DND-41 (cell line): ENCODE results near the gene RICTOR.

Source experiments
- EZH2 ChIP-seq: IDR thresholded peaks from 3 replicates; pipeline ENCODE4 v1.6.1; 2012; ENCODE audit warnings: borderline replicate concordance, low read depth, mild to moderate bottlenecking, moderate library complexity, low read length, inconsistent platforms; ENCODE audit not compliant: severe bottlenecking
- TF ChIP-seq, protein P1 (sequence below): IDR thresholded peaks from 2 replicates; pipeline ENCODE4 v1.5.1; 2012; ENCODE audit warnings: borderline replicate concordance, low read length, moderate library complexity, mild to moderate bottlenecking; ENCODE audit not compliant: poor library complexity, severe bottlenecking; ENCODE audit errors: extremely low read depth

DNA sequence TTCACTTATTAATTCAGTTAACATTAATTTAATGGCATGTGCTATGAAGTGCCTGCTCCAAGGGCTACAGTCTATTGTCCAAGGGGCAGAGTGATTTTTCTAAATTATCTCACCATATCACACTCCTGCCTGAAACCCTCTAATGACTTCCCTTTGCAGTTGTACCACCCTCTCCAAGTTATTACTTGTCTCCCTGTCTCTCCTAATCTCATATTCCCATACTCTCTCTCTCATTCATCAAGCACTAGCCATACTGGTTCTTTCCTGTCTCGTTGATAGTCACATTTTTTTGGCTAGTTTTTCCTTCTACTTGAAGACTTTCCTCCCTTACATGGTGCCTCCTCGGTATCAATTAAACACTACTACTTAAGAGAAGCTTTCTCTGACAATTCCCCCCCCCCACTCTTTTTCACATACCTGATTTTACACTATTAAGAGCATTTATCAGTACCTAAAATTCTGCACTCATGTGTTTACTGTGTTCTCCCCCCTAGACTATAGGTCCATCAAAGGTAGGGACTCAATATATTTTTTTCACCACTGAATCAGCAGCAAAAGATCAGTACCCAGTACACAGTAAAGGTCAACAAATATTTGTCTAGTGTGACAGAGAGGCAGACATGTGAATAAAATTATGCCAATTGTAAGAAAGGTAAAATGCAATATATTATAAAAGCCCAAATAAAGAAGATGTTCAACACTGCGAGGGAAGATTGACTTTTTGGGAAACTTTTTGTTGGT lies 19.0 kb downstream of the RICTOR start:
- TF ChIP-seq, protein P1, sequence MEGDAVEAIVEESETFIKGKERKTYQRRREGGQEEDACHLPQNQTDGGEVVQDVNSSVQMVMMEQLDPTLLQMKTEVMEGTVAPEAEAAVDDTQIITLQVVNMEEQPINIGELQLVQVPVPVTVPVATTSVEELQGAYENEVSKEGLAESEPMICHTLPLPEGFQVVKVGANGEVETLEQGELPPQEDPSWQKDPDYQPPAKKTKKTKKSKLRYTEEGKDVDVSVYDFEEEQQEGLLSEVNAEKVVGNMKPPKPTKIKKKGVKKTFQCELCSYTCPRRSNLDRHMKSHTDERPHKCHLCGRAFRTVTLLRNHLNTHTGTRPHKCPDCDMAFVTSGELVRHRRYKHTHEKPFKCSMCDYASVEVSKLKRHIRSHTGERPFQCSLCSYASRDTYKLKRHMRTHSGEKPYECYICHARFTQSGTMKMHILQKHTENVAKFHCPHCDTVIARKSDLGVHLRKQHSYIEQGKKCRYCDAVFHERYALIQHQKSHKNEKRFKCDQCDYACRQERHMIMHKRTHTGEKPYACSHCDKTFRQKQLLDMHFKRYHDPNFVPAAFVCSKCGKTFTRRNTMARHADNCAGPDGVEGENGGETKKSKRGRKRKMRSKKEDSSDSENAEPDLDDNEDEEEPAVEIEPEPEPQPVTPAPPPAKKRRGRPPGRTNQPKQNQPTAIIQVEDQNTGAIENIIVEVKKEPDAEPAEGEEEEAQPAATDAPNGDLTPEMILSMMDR: no peak
- TF ChIP-seq EZH2: no peak
